Tibial artery (tissue), 4 donors: Measurements from ENCODE around the gene ECHS1.

Experiments
- DNase-seq, 2 donors: peaks; one replicate each; pipeline ENCODE4 v3.0.0-alpha.2; 2019
- H3K27ac ChIP-seq, 2 donors: fragments of 200-600 bp; sonication (generic) in 1 of 2; 1 replicate in 1 of 2; 2 replicates in 1 of 2; pipeline ENCODE4 v1.5.1; 2018 to 2019; ENCODE audit warnings: mild to moderate bottlenecking in 1 of 2
- H3K27me3 ChIP-seq, 2 donors: fragments of 200-600 bp; sonication (generic) in 1 of 2; one replicate each; pipeline versions ENCODE4 v1.5.1 to v1.6.0; 2016 to 2019
- H3K36me3 ChIP-seq, 3 donors: fragments of 200-600 bp; sonication (generic) in 2 of 3; one replicate each; pipeline ENCODE4 v1.5.1; 2016 to 2019; ENCODE audit warnings: mild to moderate bottlenecking in 2 of 3
- H3K4me1 ChIP-seq, 4 donors: fragments of 200-600 bp; sonication (generic) in 2 of 4; 1 replicate in 3 of 4; 2 replicates in 1 of 4; pipeline ENCODE4 v1.5.1; 2016 to 2019
- H3K4me3 ChIP-seq, 2 donors: fragments of 200-600 bp; sonication (generic) in 1 of 2; 1 replicate in 1 of 2; 2 replicates in 1 of 2; pipeline ENCODE4 v1.5.1; 2018 to 2019; ENCODE audit warnings: mild to moderate bottlenecking in 2 of 2
- H3K9me3 ChIP-seq, 3 donors: fragments of 200-600 bp; sonication (generic) in 1 of 3; one replicate each; pipeline ENCODE4 v1.5.1; 2016 to 2019
- intact Hi-C: fragments of 100-400 bp; cut with DNase I; formaldehyde crosslinking; loops from one replicate; pipeline ENCODE4 v1.15.0; 2023; ENCODE audit warnings: low total_unique reads
- TF ChIP-seq, protein P1 (sequence below), 2 experiments: fragments of 200-600 bp in 1 of 2; fragments of 450-650 bp in 1 of 2; IDR thresholded peaks; one replicate each; pipeline ENCODE4 v1.5.1; 2017 to 2019; ENCODE audit warnings: antibody characterized with exemption in 2 of 2, mild to moderate bottlenecking in 1 of 2, moderate library complexity in 1 of 2

The ECHS1 gene

DNA sequence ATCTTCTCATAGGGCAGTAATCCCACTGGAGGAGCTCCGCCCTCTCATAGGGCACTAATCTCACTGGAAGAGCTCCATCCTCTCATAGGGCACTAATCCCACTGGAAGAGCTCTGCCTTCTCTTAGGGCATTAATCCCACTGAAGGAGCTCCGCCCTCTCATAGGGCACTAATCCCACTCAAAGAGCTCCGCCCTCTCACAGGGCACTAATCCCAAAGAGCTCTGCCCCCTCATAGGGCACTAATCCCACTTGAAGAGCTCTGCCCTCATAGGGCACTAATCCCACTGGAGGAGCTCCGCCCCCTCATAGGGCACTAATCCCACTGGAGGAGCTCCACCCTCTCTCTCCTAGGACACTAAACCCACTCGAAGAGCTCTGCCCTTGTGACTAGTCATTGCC is 11.9 kb downstream of the ECHS1 start:
- Histone ChIP-seq H3K4me3 (no peak overlapping the region), H3K4me1 (peaks cover 0 to 17% (median 15%) of the 10 kb centered on the region in 4 donors), H3K9me3 (no peaks in the 10 kb centered on the region), H3K27ac (no peak overlapping the region), H3K36me3 (peaks cover 18 to 51% (median 45%) of the 10 kb centered on the region in 3 donors), H3K27me3 (peaks cover 0 to 3% of the 10 kb centered on the region in 2 donors)
- intact Hi-C loops: no loop called here
- DNase-seq: no peak
- TF ChIP-seq, protein P1, sequence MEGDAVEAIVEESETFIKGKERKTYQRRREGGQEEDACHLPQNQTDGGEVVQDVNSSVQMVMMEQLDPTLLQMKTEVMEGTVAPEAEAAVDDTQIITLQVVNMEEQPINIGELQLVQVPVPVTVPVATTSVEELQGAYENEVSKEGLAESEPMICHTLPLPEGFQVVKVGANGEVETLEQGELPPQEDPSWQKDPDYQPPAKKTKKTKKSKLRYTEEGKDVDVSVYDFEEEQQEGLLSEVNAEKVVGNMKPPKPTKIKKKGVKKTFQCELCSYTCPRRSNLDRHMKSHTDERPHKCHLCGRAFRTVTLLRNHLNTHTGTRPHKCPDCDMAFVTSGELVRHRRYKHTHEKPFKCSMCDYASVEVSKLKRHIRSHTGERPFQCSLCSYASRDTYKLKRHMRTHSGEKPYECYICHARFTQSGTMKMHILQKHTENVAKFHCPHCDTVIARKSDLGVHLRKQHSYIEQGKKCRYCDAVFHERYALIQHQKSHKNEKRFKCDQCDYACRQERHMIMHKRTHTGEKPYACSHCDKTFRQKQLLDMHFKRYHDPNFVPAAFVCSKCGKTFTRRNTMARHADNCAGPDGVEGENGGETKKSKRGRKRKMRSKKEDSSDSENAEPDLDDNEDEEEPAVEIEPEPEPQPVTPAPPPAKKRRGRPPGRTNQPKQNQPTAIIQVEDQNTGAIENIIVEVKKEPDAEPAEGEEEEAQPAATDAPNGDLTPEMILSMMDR (IDR thresholded peaks at IDR 0.05): no peak

DNA sequence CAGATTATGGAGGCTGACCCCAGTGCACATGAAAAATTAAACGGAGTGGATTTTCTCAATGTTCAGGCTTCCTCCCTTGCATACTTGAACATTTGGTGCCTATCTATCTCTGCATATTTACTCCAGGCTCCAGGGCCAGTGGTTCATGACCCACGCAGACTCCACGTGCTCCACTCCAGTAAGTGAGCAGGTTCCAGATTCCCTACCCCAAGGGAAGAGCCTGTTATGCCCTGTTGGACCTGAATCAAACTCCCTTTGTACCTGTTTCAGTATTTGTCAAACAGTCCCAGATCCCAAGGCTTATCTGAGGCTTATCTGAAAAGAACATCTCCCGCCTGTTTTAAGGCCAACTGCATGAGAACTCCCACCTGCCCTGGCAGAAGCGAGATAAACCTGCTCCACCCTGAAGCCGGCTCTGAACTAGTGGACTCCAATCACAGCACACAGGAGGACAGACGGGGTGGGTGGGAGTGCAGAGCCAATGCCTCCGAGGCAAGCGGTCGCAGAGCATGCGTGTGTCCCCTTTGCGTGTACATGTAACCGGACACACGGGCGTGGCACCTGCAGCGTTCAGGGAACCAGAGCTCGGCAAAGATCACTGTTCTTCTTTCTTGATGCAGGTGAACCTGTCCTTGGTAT is 13.1 kb downstream of the ECHS1 start:
- no peak overlapping the region for H3K4me3 ChIP-seq
- intact Hi-C loops: no loop called here
- H3K4me1 ChIP-seq: peaks cover 0 to 24% (median 16%) of the 10 kb centered on the region in 4 donors
- DNase-seq: no peak
- peaks cover 0 to 3% of the 10 kb centered on the region in 2 donors for H3K27me3 ChIP-seq
- TF ChIP-seq, protein P1 (IDR thresholded peaks at IDR 0.05): no peak
- peaks cover 12 to 39% (median 37%) of the 10 kb centered on the region in 3 donors for H3K36me3 ChIP-seq
- no peaks in the 10 kb centered on the region for H3K9me3 ChIP-seq
- H3K27ac ChIP-seq: no peak overlapping the region

DNA sequence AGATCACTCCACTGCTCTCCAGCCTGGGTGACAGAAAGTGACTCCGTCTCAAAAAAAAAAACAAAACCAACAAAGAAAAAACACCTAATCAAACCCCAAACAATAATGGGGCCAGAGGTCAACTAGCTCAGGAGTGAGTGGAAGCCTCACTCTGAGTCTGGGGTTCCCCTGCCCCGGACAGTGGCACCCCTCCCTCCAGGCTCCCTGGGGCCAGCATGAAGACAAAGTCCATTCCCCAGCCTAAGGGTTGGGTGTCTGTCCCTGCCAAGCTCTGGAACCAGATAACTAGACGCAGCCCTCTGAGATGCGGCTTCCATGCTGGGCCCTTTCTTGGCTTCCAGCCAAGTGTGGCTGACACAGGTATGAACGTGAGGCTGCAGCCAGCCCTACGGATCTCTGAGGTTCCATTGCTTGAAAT is 13.6 kb downstream of the ECHS1 start:
- peaks cover 6 to 34% (median 33%) of the 10 kb centered on the region in 3 donors for H3K36me3 ChIP-seq
- intact Hi-C loops: no loop called here
- no peak overlapping the region for H3K27ac ChIP-seq
- no peaks in the 10 kb centered on the region for H3K9me3 ChIP-seq
- DNase-seq: no peak
- H3K27me3 ChIP-seq: peaks cover 0 to 5% of the 10 kb centered on the region in 2 donors
- H3K4me1 ChIP-seq: peaks cover 0 to 26% (median 16%) of the 10 kb centered on the region in 4 donors
- TF ChIP-seq, protein P1 (IDR thresholded peaks at IDR 0.05): no peak
- H3K4me3 ChIP-seq: no peak overlapping the region

DNA sequence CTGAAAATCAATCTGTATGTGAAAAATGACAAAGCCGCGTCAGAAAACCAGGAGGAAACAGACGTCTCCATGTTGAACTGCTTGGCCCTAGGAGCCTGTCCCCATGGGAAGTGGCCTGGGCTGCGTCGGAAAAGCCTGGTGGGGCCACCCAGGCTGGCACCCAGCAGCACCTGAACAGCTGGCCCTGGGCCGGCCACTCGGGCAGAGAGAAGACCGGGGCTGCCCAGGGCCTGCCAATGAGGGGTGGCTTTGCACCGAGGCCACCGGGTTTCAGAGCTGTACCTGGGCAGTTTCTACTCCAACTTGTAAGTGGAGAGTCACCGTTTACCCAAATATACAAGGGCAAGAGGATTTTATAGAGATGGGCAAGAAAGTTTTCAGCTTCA is 14.2 kb downstream of the ECHS1 start:
- Histone ChIP-seq H3K27ac (no peak overlapping the region), H3K36me3 (peaks cover 0 to 28% (median 26%) of the 10 kb centered on the region in 3 donors), H3K4me1 (peaks cover 0 to 26% (median 16%) of the 10 kb centered on the region in 4 donors), H3K9me3 (no peaks in the 10 kb centered on the region), H3K4me3 (no peak overlapping the region), H3K27me3 (peaks cover 0 to 5% of the 10 kb centered on the region in 2 donors)
- TF ChIP-seq, protein P1 (IDR thresholded peaks at IDR 0.05): no peak
- intact Hi-C loops: no loop called here
- DNase-seq: no peak

DNA sequence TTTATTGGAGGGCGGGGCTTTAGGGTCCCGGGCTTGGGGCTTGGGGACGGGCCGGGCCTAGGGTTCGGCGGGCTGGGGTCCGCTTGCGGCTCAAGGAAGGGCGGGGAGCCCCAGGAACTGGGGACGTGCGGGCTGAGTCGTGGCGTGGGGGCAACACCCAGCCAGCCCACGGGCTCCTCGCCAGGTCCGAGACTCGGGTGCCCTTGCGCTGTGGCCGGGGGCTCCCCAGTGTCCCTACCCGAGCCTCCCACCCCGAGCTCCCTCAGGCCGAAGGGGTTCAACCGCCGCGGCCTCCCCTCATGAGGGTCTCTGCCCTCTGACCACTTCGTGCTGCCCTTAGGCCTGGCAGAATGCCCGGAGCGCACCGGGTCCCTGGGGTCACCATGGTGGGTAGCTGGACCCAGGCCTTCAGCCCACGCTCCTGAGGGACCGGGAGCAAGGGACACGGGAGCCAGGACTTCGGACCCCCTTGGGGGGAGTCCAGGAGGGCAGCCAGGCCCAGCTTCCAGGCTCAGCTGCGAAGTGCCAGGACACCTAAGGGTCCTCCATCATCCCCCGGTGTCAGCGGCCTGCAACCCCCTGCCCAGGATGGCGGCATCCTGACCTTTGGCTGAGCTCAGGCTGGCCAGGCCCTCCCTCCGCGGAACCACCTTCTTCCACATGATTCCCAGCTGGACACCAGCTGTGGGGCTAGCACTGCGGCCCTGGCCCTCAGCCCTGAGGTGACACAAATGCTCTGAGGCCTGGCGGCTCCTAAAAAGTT is 14.8 kb downstream of the ECHS1 start:
- intact Hi-C loops: no loop called here
- TF ChIP-seq, protein P1 (IDR thresholded peaks at IDR 0.05): no peak
- Histone ChIP-seq H3K27me3 (peaks cover 0 to 5% of the 10 kb centered on the region in 2 donors), H3K4me3 (peak overlapping the region; percentile 56 to 74), H3K27ac (no peak overlapping the region), H3K36me3 (peaks cover 0 to 23% (median 22%) of the 10 kb centered on the region in 3 donors), H3K4me1 (peaks cover 0 to 26% (median 16%) of the 10 kb centered on the region in 4 donors), H3K9me3 (no peaks in the 10 kb centered on the region)
- DNase-seq: no peak
